ENCODE results near the gene FBXO11.

FBXO11 gene

GRCh38 chr2:47849368-47849767, 56.9 kb downstream of the FBXO11 start:
- WGBS, 2 experiments, result 94% methylated on average over 2 of the region's 2 CpGs
- no peak overlapping the region for H3K4me3 ChIP-seq (ENCODE audit: insufficient read depth, low read depth, low read length)
- no peak overlapping the region for H3K27ac ChIP-seq (ENCODE audit: insufficient read depth, low read depth, low read length, poor library complexity, severe bottlenecking)
- H3K36me3 ChIP-seq (ENCODE audit: control insufficient read depth, insufficient read depth, low read length), result no peaks in the 10 kb centered on the region
- no peaks in the 10 kb centered on the region for H3K4me1 ChIP-seq (ENCODE audit: control insufficient read depth, insufficient read depth, low read length)
- no peaks in the 10 kb centered on the region for H3K9me3 ChIP-seq (ENCODE audit: control insufficient read depth, low read length)
- H3K27me3 ChIP-seq (ENCODE audit: control insufficient read depth, insufficient read depth, low read length, poor library complexity, severe bottlenecking), result no peaks in the 10 kb centered on the region

- H3K9me3 ChIP-seq (ENCODE audit: control insufficient read depth, low read length), result no peaks in the 10 kb centered on the region
- no peak overlapping the region for H3K27ac ChIP-seq (ENCODE audit: insufficient read depth, low read depth, low read length, poor library complexity, severe bottlenecking)
- no peaks in the 10 kb centered on the region for H3K4me1 ChIP-seq (ENCODE audit: control insufficient read depth, insufficient read depth, low read length)
- no peaks in the 10 kb centered on the region for H3K36me3 ChIP-seq (ENCODE audit: control insufficient read depth, insufficient read depth, low read length)
- H3K27me3 ChIP-seq (ENCODE audit: control insufficient read depth, insufficient read depth, low read length, poor library complexity, severe bottlenecking), result no peaks in the 10 kb centered on the region
- H3K4me3 ChIP-seq (ENCODE audit: insufficient read depth, low read depth, low read length), result no peak overlapping the region
- 88 to 100% methylated on average over 2 of the region's 2 CpGs for WGBS, 2 experiments
Measured at GRCh38 chr2:47844162-47844561, 62.1 kb downstream of the FBXO11 start.

- peaks cover 6% of the 10 kb centered on the region for H3K36me3 ChIP-seq (ENCODE audit: control insufficient read depth, insufficient read depth, low read length)
- H3K27me3 ChIP-seq (ENCODE audit: control insufficient read depth, insufficient read depth, low read length, poor library complexity, severe bottlenecking), result no peaks in the 10 kb centered on the region
- H3K4me3 ChIP-seq (ENCODE audit: insufficient read depth, low read depth, low read length), result no peak overlapping the region
- H3K9me3 ChIP-seq (ENCODE audit: control insufficient read depth, low read length), result no peaks in the 10 kb centered on the region
- H3K27ac ChIP-seq (ENCODE audit: insufficient read depth, low read depth, low read length, poor library complexity, severe bottlenecking), result no peak overlapping the region
- 91 to 100% methylated on average over 1 of the region's 1 CpG for WGBS, 2 experiments
- no peaks in the 10 kb centered on the region for H3K4me1 ChIP-seq (ENCODE audit: control insufficient read depth, insufficient read depth, low read length)
Measured at GRCh38 chr2:47843407-47843806, 62.9 kb downstream of the FBXO11 start.

GRCh38 chr2:47842846-47843245, 63.5 kb downstream of the FBXO11 start:
- no peak overlapping the region for H3K27ac ChIP-seq (ENCODE audit: insufficient read depth, low read depth, low read length, poor library complexity, severe bottlenecking)
- no peak overlapping the region for H3K4me3 ChIP-seq (ENCODE audit: insufficient read depth, low read depth, low read length)
- H3K36me3 ChIP-seq (ENCODE audit: control insufficient read depth, insufficient read depth, low read length), result peaks cover 10% of the 10 kb centered on the region
- H3K9me3 ChIP-seq (ENCODE audit: control insufficient read depth, low read length), result no peaks in the 10 kb centered on the region
- H3K4me1 ChIP-seq (ENCODE audit: control insufficient read depth, insufficient read depth, low read length), result no peaks in the 10 kb centered on the region
- WGBS, 2 experiments, result 94 to 99% methylated on average over 3 of the region's 3 CpGs
- no peaks in the 10 kb centered on the region for H3K27me3 ChIP-seq (ENCODE audit: control insufficient read depth, insufficient read depth, low read length, poor library complexity, severe bottlenecking)

- H3K36me3 ChIP-seq (ENCODE audit: control insufficient read depth, insufficient read depth, low read length), result peaks cover 30% of the 10 kb centered on the region
- no peaks in the 10 kb centered on the region for H3K4me1 ChIP-seq (ENCODE audit: control insufficient read depth, insufficient read depth, low read length)
- no peak overlapping the region for H3K4me3 ChIP-seq (ENCODE audit: insufficient read depth, low read depth, low read length)
- H3K9me3 ChIP-seq (ENCODE audit: control insufficient read depth, low read length), result no peaks in the 10 kb centered on the region
- WGBS, 2 experiments, result 89 to 100% methylated on average over 3 to 4 of the region's 4 CpGs
- no peaks in the 10 kb centered on the region for H3K27me3 ChIP-seq (ENCODE audit: control insufficient read depth, insufficient read depth, low read length, poor library complexity, severe bottlenecking)
- H3K27ac ChIP-seq (ENCODE audit: insufficient read depth, low read depth, low read length, poor library complexity, severe bottlenecking), result no peak overlapping the region
Measured at GRCh38 chr2:47838686-47839085, 67.6 kb downstream of the FBXO11 start.

- Histone ChIP-seq H3K4me3 (ENCODE audit: insufficient read depth, low read depth, low read length) (no peak overlapping the region), H3K27me3 (ENCODE audit: control insufficient read depth, insufficient read depth, low read length, poor library complexity, severe bottlenecking) (no peaks in the 10 kb centered on the region), H3K9me3 (ENCODE audit: control insufficient read depth, low read length) (no peaks in the 10 kb centered on the region), H3K4me1 (ENCODE audit: control insufficient read depth, insufficient read depth, low read length) (no peaks in the 10 kb centered on the region), H3K36me3 (ENCODE audit: control insufficient read depth, insufficient read depth, low read length) (peaks cover 35% of the 10 kb centered on the region), H3K27ac (ENCODE audit: insufficient read depth, low read depth, low read length, poor library complexity, severe bottlenecking) (no peak overlapping the region)
- WGBS, 2 experiments, result no CpG with 5 or more reads among the region's 1 CpG
Measured at GRCh38 chr2:47838249-47838648, 68.0 kb downstream of the FBXO11 start.

GRCh38 chr2:47833516-47833968, 72.8 kb downstream of the FBXO11 start:
- Histone ChIP-seq H3K4me1 (ENCODE audit: control insufficient read depth, insufficient read depth, low read length) (no peaks in the 10 kb centered on the region), H3K27ac (ENCODE audit: insufficient read depth, low read depth, low read length, poor library complexity, severe bottlenecking) (no peak overlapping the region), H3K9me3 (ENCODE audit: control insufficient read depth, low read length) (no peaks in the 10 kb centered on the region), H3K27me3 (ENCODE audit: control insufficient read depth, insufficient read depth, low read length, poor library complexity, severe bottlenecking) (no peaks in the 10 kb centered on the region), H3K36me3 (ENCODE audit: control insufficient read depth, insufficient read depth, low read length) (peaks cover 42% of the 10 kb centered on the region), H3K4me3 (ENCODE audit: insufficient read depth, low read depth, low read length) (no peak overlapping the region)
- WGBS, 2 experiments, result 94 to 96% methylated on average over 2 of the region's 2 CpGs

- no peaks in the 10 kb centered on the region for H3K4me1 ChIP-seq (ENCODE audit: control insufficient read depth, insufficient read depth, low read length)
- H3K9me3 ChIP-seq (ENCODE audit: control insufficient read depth, low read length), result no peaks in the 10 kb centered on the region
- H3K36me3 ChIP-seq (ENCODE audit: control insufficient read depth, insufficient read depth, low read length), result peaks cover 37% of the 10 kb centered on the region
- H3K27ac ChIP-seq (ENCODE audit: insufficient read depth, low read depth, low read length, poor library complexity, severe bottlenecking), result no peak overlapping the region
- no peak overlapping the region for H3K4me3 ChIP-seq (ENCODE audit: insufficient read depth, low read depth, low read length)
- no peaks in the 10 kb centered on the region for H3K27me3 ChIP-seq (ENCODE audit: control insufficient read depth, insufficient read depth, low read length, poor library complexity, severe bottlenecking)
Measured at GRCh38 chr2:47822518-47822917, 83.8 kb downstream of the FBXO11 start.

GRCh38 chr2:47819834-47820233, 86.5 kb downstream of the FBXO11 start:
- Histone ChIP-seq H3K4me1 (ENCODE audit: control insufficient read depth, insufficient read depth, low read length) (no peaks in the 10 kb centered on the region), H3K36me3 (ENCODE audit: control insufficient read depth, insufficient read depth, low read length) (peaks cover 31% of the 10 kb centered on the region), H3K9me3 (ENCODE audit: control insufficient read depth, low read length) (no peaks in the 10 kb centered on the region), H3K27ac (ENCODE audit: insufficient read depth, low read depth, low read length, poor library complexity, severe bottlenecking) (no peak overlapping the region), H3K27me3 (ENCODE audit: control insufficient read depth, insufficient read depth, low read length, poor library complexity, severe bottlenecking) (no peaks in the 10 kb centered on the region), H3K4me3 (ENCODE audit: insufficient read depth, low read depth, low read length) (no peak overlapping the region)
- 100% methylated on average over 1 to 2 of the region's 3 CpGs for WGBS, 2 experiments

GRCh38 chr2:47818777-47819176, 87.5 kb downstream of the FBXO11 start:
- 88% methylated on average over 1 of the region's 2 CpGs for WGBS, 2 experiments
- Histone ChIP-seq H3K36me3 (ENCODE audit: control insufficient read depth, insufficient read depth, low read length) (peaks cover 35% of the 10 kb centered on the region), H3K4me3 (ENCODE audit: insufficient read depth, low read depth, low read length) (no peak overlapping the region), H3K4me1 (ENCODE audit: control insufficient read depth, insufficient read depth, low read length) (no peaks in the 10 kb centered on the region), H3K27me3 (ENCODE audit: control insufficient read depth, insufficient read depth, low read length, poor library complexity, severe bottlenecking) (no peaks in the 10 kb centered on the region), H3K9me3 (ENCODE audit: control insufficient read depth, low read length) (no peaks in the 10 kb centered on the region), H3K27ac (ENCODE audit: insufficient read depth, low read depth, low read length, poor library complexity, severe bottlenecking) (no peak overlapping the region)

- no peak overlapping the region for H3K27ac ChIP-seq (ENCODE audit: insufficient read depth, low read depth, low read length, poor library complexity, severe bottlenecking)
- peaks cover 35% of the 10 kb centered on the region for H3K36me3 ChIP-seq (ENCODE audit: control insufficient read depth, insufficient read depth, low read length)
- 96 to 97% methylated on average over 10 of the region's 10 CpGs for WGBS, 2 experiments
- no peaks in the 10 kb centered on the region for H3K27me3 ChIP-seq (ENCODE audit: control insufficient read depth, insufficient read depth, low read length, poor library complexity, severe bottlenecking)
- no peak overlapping the region for H3K4me3 ChIP-seq (ENCODE audit: insufficient read depth, low read depth, low read length)
- no peaks in the 10 kb centered on the region for H3K9me3 ChIP-seq (ENCODE audit: control insufficient read depth, low read length)
- no peaks in the 10 kb centered on the region for H3K4me1 ChIP-seq (ENCODE audit: control insufficient read depth, insufficient read depth, low read length)
Measured at GRCh38 chr2:47815764-47816163, 90.5 kb downstream of the FBXO11 start.
